HG03378 (cell line): Measurements from ENCODE around the gene COLEC11.

Experiments
- ATAC-seq: cut with Tn5 transposase; IDR thresholded peaks from one replicate; pipeline ENCODE4 v1.9.1; 2021; ENCODE audit warnings: mild to moderate bottlenecking, moderate library complexity; ENCODE audit not compliant: unreplicated experiment

The COLEC11 gene

DNA sequence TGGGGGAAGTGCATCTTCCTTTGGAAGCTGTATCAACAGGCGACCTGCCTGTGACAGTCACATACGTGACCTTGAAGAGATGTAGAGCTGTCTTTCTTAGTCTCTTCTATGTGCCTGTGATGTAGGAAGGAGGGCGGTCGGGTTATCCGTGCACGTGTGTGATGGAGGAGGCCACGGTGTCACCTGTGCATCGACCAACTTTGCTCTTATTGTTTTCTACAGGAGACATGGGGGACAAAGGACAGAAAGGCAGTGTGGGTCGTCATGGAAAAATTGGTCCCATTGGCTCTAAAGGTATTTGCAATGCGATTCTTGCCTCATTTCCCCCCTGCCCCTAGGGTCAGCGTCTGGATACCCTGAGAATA is 42.4 kb downstream of the COLEC11 start:
- no peak for ATAC-seq

DNA sequence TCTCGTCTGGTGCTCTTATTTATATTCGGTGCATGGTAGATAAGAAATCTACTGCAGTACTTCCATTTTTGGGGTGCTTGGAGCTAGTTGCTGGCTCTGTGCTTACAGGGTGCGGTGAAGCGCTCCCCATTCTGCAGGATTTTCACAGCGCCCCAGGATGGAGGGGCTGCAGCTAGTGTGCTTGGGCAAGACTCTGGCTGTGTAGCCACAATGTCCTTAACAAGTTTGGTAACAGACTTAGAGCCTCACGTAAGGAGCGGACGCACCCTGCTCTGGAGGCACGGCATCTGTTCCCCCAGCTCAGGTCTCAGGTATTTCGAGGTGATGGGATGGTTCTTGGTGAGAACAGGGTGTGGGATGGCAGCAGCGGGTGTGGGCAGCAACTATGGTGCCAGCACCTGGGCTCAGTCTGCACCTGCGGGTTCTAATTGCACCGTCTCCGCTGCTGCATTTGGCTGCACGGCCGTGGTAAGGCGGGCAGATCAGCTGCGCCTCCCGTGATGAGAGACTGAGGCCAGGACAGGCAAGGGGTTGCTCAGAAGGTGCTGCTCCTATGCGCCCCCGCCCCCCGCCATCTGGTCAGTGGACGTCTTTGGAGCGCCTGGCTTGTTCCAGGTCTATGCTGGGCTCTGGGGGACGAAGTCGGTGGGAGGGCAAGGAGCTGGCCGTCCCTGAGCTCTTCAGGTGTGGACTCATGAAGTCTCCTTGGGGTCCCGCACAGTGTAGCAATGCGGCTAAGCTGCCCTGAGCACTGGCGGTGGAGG is 43.0 kb downstream of the COLEC11 start:
- no peak for ATAC-seq

DNA sequence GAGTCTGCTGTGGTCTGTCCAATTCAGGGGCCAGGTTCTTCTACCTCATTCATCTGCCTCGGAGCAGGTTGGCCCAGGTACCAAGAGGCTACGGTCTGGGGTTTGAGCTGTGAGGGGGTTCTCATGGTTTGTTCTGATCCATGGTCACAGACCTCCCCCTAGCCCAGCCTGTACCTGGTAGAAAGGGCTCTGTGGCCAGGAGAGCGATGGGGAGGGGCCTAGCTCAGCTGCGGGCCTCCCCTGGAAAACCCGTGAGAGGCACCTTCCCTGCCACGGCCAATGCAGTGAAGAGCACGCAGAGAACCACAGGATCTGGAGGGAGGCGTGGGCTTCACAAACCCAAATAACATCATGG is 43.5 kb downstream of the COLEC11 start:
- ATAC-seq, result no peak

DNA sequence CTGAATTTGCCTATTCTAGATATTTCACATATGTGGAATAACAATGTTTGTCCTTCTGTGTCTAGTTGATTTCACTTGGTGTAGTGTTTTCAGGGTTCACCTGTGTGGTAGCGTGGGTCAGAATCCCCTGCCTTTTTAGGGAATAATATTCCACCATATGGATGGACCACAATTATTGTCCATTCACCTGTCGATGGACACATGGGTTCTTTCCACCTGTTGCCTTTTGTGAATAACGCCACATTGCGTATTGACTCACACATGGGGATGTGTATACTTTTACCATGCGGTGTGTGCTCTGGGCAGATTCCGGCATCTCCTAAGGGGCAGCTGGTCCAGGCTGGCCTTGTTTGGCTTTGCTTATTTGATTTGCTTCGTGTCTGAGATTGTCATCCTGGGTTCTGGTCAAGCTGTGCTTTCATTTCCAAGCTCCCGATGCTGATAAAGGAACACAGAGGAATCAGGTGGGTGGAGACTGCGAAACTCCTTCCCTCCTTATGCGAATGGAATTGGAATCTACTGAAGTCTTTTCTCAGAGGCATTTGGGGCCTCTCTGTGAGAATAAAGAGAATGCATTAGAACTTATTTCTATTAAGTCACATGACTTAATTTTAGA is 44.2 kb downstream of the COLEC11 start:
- no peak for ATAC-seq

DNA sequence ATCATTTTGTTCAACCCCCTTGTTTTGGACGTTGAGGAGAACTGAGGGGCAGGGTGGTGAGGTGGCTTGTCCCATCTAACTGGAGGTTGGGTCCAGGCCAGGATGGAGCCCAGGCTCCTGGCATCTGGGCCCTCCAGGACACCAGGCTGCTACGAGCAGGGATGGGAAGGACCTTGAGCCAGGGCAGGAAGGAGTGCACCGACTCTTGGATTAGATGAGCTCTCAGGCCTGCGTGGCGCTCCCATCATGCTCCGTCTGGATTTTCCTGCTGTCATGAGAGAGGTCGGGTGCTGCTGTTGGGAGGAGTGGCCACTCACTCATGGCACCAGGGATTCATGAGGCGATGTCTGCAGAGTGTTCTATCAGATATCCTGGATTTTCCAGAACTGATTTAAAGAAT is 44.7 kb downstream of the COLEC11 start:
- no peak for ATAC-seq

DNA sequence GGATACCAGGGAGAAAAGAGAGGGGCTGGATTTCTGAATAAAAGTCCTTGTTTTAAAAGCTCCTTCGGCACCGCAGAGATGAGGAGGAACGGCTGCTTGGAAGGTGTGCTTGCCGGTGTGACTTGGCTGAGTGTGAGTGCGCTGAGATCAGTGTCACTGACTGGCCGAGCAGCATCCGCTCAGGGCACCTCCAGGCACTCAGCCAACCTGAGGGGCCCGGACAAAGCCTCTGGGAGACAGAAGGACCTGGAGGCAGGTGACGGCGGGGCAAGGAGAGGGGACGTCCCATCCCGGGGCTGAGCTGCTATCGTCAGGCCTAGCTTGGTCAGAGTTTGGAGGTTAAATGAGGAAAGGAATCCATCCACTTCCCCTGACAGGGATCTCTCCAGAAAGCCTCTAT is 46.3 kb downstream of the COLEC11 start:
- no peak for ATAC-seq

DNA sequence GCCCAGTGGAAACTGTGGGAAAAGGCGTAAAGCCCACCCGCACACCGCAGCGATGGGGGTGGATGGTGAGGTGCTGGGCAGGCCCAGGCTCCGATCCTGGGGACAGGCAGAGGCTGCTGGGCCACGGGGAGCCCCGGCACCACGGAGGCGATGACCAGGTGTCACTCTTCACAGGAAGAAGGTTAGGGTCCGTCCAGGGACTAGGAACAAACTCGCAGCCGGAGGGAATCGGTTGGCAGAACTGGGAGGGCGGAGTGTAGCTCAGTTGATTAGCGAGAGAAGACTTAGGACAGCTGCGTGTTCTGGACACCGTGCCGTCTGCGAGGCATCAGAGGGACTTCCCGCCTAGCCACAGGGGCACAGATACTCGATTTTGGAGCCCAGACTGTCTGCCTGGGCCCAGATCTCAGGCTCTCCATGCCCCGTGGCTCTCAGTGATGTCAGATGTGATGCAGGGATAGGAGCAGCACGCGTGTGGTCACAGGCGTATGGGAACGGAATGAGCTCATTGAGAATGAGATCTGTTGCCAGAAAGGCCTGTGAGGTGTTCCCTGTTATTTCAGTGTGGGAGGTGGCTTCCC is 47.0 kb downstream of the COLEC11 start:
- no peak for ATAC-seq

DNA sequence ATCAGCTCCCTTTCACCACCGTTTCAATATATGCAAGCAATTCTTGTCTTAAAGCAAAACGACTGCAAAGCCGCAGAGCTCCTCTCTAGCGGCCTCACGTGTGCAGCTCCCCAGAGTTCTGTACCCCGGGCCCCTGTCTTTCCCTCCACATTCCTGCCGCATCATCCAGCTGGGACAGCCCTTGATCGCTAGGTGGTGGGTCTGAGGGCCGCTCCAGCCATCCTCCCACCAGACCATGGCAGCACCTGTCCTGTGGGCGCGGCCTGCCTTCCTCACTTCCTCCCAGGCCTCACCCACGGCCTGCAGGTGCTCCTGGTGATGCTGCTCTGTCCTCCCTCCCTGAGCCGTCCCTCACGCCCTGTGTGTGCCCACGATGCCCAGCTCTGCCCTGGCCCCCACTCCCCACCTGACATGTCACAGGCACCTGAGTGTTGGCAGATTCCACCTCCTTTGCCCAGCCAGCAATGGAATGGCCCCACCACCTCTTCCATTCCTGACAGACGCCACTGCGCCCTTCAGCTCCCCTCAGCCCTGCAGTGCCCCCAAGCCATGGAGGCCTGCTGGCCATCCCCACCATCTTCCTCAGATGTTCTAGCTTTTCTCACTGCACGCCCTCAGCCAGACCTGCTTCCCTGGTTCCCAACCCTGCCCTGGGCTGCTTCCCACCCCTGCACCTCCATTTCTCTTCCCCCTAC is 47.8 kb downstream of the COLEC11 start:
- ATAC-seq, result no peak

DNA sequence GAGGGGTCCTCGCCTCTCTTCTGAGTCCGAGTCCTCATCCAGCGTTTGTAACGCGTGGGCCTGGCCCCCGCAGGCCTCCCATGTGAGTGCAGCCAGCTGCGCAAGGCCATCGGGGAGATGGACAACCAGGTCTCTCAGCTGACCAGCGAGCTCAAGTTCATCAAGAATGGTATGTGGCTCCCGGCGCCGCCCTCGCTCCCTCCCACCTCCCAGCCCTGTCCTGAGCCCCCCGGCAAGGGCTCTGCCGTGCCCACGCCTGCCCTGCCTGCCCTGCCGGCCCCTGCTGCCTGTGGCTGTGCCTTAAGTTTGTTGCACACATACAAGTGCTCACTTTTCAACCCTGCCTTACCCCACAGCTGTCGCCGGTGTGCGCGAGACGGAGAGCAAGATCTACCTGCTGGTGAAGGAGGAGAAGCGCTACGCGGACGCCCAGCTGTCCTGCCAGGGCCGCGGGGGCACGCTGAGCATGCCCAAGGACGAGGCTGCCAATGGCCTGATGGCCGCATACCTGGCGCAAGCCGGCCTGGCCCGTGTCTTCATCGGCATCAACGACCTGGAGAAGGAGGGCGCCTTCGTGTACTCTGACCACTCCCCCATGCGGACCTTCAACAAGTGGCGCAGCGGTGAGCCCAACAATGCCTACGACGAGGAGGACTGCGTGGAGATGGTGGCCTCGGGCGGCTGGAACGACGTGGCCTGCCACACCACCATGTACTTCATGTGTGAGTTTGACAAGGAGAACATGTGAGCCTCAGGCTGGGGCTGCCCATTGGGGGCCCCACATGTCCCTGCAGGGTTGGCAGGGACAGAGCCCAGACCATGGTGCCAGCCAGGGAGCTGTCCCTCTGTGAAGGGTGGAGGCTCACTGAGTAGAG is 48.7 kb downstream of the COLEC11 start:
- ATAC-seq, result no peak

DNA sequence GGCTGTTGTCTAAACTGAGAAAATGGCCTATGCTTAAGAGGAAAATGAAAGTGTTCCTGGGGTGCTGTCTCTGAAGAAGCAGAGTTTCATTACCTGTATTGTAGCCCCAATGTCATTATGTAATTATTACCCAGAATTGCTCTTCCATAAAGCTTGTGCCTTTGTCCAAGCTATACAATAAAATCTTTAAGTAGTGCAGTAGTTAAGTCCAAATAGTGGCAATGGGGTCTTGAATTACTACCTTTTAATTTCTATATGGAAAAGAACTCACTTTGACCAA is 49.3 kb downstream of the COLEC11 start:
- ATAC-seq, result peak; percentile 79

DNA sequence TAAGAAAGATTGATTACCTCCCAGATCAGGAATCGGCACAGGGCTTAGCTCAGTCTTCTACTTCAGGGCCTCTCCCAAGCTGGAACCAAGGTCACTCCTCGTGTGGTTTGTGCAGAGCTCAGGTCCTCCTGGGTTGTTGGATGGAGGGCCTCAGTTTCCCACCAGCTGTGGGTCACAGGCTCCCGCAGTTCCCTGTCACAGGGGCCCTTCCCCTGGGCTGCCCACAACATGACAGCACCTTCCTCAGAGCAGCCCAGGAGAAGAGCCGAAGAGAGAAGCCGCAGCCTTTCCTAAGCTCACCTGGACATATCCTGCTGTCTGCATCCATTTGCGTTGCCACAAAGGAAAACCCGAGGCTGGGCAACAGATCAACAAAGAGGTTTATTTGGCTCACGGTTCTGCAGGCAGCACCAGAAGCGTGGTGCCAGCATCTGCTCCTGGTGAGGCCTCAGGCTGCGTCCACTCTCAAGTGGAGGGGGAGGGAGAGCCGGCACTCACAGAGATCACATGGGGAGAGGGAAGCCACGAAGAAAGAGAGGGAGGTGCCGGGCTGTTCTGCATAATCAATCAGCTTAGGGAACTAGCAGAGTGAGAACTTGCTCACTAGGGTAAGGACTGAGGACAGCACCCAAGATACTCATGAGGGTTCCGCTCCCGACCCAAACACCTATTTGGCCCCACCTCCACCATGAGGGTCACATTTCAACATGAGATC is 50.1 kb downstream of the COLEC11 start:
- ATAC-seq, result no peak

DNA sequence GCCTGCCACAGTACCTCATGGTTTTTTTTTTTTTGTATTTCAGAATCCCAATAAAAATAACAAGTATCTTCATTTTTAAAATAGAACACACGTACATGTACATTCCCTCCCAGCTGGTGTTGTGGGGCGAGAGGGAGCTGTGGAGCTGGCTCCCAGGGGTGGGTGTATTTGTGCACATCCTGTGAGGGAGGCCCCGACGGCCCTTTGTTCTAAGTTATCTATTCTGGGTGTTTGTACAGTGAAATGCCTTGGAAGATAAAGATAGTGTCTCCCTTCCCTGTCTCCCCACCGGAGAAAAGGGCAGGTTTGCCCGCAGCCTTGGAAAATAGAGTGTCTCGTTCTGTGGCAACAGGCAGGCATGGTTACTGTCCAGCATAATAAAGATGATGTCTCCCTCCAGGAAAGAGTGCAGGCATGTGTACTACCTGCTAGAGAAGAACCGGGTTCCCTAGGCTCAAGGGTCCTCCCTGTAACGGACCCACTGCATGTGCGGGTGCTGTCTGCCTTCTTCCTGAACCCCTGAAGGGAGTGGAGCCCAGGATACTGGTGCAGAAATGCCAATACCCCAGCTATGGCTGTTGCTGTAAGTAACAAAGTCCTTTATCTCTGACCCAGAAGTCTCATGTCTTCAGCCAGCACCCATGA is 51.0 kb downstream of the COLEC11 start:
- no peak for ATAC-seq

DNA sequence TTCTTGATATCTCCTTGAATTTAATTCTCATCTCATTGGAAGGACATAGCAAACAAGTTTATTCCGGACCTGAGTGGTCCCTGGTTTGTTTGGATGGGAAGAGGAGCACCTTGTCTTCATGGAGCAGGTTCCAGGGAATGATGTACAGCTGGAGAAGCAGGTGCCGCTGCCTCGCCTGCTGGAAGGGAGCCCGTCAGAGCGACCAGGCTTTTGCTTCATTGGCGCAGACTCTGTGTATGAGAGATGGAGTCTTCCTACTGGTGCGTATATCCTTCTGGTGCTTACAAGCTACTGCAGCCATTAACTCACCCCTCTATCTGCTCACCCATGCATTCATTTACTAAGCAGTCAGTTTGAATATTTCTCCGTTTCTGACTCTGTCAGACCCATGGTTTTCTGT is 51.5 kb downstream of the COLEC11 start:
- no peak for ATAC-seq

DNA sequence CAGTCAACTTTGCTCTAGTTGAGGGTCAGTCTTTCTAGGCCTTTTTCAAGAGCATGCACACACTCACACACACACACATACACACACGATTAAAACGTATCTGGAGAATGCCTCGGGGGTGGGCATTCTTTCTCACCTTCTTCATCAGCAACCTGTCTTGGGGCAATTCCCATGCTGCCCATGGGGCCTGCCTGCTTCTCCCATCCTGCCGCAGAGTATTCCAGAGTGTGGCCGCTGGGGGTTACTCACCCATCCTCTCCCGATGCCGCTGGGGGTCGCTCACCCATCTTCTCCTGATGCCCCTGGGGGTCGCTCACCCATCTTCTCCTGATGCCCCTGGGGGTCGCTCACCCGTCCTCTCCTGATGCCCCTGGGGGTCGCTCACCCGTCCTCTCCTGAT is 52.3 kb downstream of the COLEC11 start:
- no peak for ATAC-seq

DNA sequence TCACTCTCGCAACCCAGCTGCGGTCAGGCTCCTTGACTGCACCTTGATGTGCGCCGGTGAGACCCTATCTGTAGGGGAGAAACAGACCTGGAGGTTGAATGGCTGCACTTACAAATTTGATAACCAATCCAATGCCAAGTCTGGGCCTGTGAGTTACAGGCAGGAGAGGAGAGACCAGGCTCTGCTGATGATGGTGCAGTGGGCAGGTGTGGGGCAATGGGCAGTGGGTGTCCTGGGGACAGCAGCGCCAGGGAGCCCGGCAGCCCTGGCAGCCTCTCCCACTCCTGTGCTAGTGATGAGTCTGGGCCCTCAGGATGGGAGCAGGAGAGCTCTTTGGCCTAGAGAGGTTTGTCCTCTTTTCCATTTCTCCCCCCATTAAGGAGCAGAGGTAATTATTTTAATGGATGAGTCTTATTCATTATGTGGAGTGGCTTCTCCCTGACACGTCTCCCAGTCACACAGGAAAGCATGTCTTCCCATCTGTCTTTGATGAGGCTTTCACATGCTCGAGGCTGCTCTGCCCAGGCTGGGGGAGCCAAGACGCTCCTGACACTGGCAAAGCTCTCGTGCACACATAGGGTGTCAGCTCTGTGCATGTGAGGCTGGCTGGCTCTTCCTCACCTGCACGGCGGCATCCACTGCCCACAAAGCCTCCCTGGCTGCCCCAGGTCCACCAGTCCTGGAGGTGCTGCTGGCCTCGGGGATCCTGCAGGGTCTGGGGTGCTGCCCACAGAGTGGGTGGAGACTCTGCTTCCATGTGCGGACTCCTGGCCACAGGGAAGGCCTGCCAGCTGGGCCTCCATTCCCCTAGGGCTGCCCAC is 53.1 kb downstream of the COLEC11 start:
- ATAC-seq, result no peak

DNA sequence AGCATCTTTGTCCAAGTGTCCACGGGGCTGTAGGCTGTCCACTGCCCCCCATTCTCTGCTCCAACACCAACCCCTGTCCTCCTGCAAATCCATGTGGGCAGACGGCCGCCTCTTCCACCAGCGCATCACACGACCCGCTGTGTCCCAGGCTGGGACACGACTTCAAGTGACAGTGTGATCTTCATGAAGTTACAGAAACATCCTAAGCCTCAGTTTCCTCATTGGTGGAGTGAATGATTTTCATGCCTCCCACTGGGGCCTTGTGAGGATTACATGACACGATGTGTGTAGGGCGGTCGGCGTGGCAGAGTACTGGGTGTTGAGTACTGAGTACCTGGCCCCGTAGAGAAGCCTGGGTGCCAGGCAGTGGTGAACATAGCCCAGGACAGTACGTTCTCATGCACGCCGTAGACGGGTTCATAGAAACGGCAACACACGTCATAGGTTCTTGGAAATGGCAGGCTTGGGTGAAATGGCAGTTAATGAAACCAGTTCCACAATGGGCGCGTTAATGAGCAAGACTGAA is 53.8 kb downstream of the COLEC11 start:
- no peak for ATAC-seq

DNA sequence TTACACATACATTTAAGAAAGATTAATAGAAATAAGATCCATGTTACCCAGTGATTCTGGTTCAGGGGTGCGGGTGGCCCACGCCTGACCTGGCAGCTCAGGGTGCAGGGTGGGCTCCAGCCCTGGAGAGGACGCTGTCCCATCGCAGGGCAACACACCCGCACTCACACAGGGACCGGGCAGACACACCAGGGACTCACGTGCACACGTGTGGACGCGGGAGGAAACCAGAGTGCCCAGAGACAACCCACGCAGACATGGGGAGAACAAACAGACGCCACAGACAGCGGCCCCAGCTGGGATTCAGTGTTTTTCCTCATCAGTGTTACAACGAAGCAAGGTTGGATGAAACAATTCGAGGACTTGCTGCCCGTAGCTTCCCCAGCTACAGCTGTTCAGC is 54.7 kb downstream of the COLEC11 start:
- no peak for ATAC-seq

DNA sequence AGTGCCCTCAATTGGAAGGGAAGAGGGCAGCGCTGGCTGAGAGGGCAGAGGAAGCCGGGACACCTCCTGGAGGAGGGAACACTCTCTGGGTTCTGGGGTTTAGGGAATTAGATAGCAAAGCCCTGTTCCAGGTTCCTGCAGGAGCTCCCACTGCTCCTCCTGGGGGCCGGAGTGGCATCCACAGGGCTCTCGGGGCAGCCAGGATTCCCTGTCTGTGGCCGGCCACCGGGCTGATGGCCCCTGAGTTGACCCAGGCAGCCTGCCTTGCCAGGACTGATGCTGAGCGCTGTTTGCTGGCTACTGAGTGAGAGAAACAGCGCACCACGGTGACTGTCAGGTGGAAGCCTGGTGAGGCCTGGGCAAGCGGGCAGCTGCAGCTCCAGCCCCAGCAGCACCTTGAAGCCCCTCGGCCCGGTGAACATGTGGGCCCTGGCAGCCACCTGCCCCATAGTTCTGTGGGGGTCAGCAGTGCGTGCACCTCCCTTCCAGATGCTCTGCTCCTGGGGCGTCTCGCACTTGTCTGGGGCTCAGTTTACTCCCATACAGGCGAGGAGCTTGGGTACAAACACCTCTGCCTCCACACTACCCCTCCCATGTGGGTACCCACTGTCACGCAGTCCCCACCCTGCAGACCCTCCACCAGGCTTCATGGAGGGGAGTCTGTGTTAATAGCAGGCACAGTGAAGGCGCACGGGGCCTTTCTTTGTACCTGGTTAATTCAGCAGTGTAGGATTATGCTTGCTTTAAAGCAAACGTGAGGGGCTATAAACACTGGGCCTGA is 55.4 kb downstream of the COLEC11 start:
- ATAC-seq, result no peak
